ENCODE data around the gene NEK1. TPM values are rescaled to one million over a fixed set of nuclear protein-coding genes. Genes with fewer than 3 reads are reported as not detected.
"Not testable (repeated sequence)": the region's sequence is repeated elsewhere in the genome, so short reads cannot be mapped to it uniquely, and the experiment has no call there.

The NEK1 gene
- polyA plus RNA-seq, 1 donor (not counting 4 experiments of a cell fraction or from before 2014, with no cell fraction given): 7.8 TPM

GRCh38 chr4:169436734-169437133 lies 175.6 kb downstream of the NEK1 start:
- Histone ChIP-seq H3K4me3 (ENCODE audit: control insufficient read depth in 2 of 3, extremely low read depth in 1 of 3, insufficient read depth in 2 of 3, low read depth in 1 of 3, low read length in 3 of 3) (no peak overlapping the region), H3K27me3 (ENCODE audit: control insufficient read depth, extremely low read depth, insufficient read depth, low read length) (no peaks in the 10 kb centered on the region), H3K9me3 (ENCODE audit: control insufficient read depth, low read depth, low read length) (no peaks in the 10 kb centered on the region), H3K9me1 (ENCODE audit: control insufficient read depth, extremely low read depth, insufficient read depth, low read length) (no peaks in the 10 kb centered on the region), H2AFZ (ENCODE audit: control insufficient read depth, low read length) (no peak overlapping the region), H3K4me2 (ENCODE audit: control insufficient read depth, extremely low read depth, insufficient read depth, low read depth, low read length) (no peak overlapping the region), H3K27ac (ENCODE audit: control insufficient read depth, insufficient read depth, low read length) (no peak overlapping the region), H4K20me1 (ENCODE audit: control insufficient read depth, extremely low read depth, insufficient read depth, low read length) (no peaks in the 10 kb centered on the region), H3K9ac (ENCODE audit: control insufficient read depth, extremely low read depth, insufficient read depth, low read length) (no peak overlapping the region), H3K36me3 (ENCODE audit: control insufficient read depth in 2 of 2, extremely low read depth in 1 of 2, insufficient read depth in 2 of 2, low read length in 2 of 2) (no peaks in the 10 kb centered on the region), H3K79me2 (ENCODE audit: control insufficient read depth, insufficient read depth, low read length) (no peaks in the 10 kb centered on the region), H3K4me1 (ENCODE audit: control insufficient read depth, extremely low read depth, insufficient read depth, low read length) (no peaks in the 10 kb centered on the region)
- no peak for DNase-seq (ENCODE audit: low read depth, low spot score)
- no peak for TF ChIP-seq EZH2 (IDR thresholded peaks at IDR 0.05; ENCODE audit: low read length)
- TF ChIP-seq, protein P1, sequence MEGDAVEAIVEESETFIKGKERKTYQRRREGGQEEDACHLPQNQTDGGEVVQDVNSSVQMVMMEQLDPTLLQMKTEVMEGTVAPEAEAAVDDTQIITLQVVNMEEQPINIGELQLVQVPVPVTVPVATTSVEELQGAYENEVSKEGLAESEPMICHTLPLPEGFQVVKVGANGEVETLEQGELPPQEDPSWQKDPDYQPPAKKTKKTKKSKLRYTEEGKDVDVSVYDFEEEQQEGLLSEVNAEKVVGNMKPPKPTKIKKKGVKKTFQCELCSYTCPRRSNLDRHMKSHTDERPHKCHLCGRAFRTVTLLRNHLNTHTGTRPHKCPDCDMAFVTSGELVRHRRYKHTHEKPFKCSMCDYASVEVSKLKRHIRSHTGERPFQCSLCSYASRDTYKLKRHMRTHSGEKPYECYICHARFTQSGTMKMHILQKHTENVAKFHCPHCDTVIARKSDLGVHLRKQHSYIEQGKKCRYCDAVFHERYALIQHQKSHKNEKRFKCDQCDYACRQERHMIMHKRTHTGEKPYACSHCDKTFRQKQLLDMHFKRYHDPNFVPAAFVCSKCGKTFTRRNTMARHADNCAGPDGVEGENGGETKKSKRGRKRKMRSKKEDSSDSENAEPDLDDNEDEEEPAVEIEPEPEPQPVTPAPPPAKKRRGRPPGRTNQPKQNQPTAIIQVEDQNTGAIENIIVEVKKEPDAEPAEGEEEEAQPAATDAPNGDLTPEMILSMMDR (optimal IDR thresholded peaks at IDR 0.05 in 1 of 3, IDR thresholded peaks at IDR 0.05 in 1 of 3, conservative IDR thresholded peaks at IDR 0.05 in 1 of 3; ENCODE audit: extremely low read depth in 1 of 3, insufficient read depth in 2 of 3, low read length in 3 of 3): no peak
- dilution Hi-C loops (cut with MboI; ENCODE audit: extremely low pct_ligation_motif_present, low sequenced_read_pairs): no loop called here
- FAIRE-seq: no peak

DNA sequence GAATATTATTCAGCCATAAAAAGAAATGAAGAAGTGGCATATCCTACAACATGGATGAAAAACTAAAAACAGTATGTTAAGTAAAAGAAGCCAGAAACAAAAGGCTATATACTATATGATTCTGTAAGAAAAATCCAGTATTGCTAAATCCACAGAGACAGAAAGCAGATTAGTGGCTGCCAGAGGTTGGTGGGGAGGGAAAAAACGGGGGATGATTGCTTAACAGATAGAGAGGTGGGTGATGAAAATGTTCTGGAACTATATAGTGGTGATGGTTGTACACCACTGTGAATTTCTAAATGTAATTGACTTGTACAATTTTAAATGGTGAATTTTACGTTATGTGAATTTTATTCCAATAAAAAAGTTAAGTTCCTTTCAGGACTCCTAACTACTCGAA lies 184.0 kb downstream of the NEK1 start:
- Histone ChIP-seq H3K4me2 (ENCODE audit: control insufficient read depth, extremely low read depth, insufficient read depth, low read depth, low read length) (no peak overlapping the region), H4K20me1 (ENCODE audit: control insufficient read depth, extremely low read depth, insufficient read depth, low read length) (no peaks in the 10 kb centered on the region), H3K27me3 (ENCODE audit: control insufficient read depth, extremely low read depth, insufficient read depth, low read length) (no peaks in the 10 kb centered on the region), H3K9me3 (ENCODE audit: control insufficient read depth, low read depth, low read length) (no peaks in the 10 kb centered on the region), H3K4me1 (ENCODE audit: control insufficient read depth, extremely low read depth, insufficient read depth, low read length) (no peaks in the 10 kb centered on the region), H3K9me1 (ENCODE audit: control insufficient read depth, extremely low read depth, insufficient read depth, low read length) (no peaks in the 10 kb centered on the region), H3K27ac (ENCODE audit: control insufficient read depth, insufficient read depth, low read length) (no peak overlapping the region), H3K4me3 (ENCODE audit: control insufficient read depth in 2 of 3, extremely low read depth in 1 of 3, insufficient read depth in 2 of 3, low read depth in 1 of 3, low read length in 3 of 3) (no peak overlapping the region), H2AFZ (ENCODE audit: control insufficient read depth, low read length) (no peak overlapping the region), H3K9ac (ENCODE audit: control insufficient read depth, extremely low read depth, insufficient read depth, low read length) (no peak overlapping the region), H3K36me3 (ENCODE audit: control insufficient read depth in 2 of 2, extremely low read depth in 1 of 2, insufficient read depth in 2 of 2, low read length in 2 of 2) (peaks cover 0 to 2% of the 10 kb centered on the region in 2 experiments), H3K79me2 (ENCODE audit: control insufficient read depth, insufficient read depth, low read length) (no peaks in the 10 kb centered on the region)
- no peak for FAIRE-seq
- DNase-seq (ENCODE audit: low read depth, low spot score): no peak
- TF ChIP-seq, protein P1 (optimal IDR thresholded peaks at IDR 0.05 in 1 of 3, IDR thresholded peaks at IDR 0.05 in 1 of 3, conservative IDR thresholded peaks at IDR 0.05 in 1 of 3; ENCODE audit: extremely low read depth in 1 of 3, insufficient read depth in 2 of 3, low read length in 3 of 3): no peak
- no peak for TF ChIP-seq EZH2 (IDR thresholded peaks at IDR 0.05; ENCODE audit: low read length)
- dilution Hi-C loops (cut with MboI; ENCODE audit: extremely low pct_ligation_motif_present, low sequenced_read_pairs): no loop called here

- H3K27me3 ChIP-seq (ENCODE audit: control insufficient read depth, extremely low read depth, insufficient read depth, low read length); H3K79me2 ChIP-seq (ENCODE audit: control insufficient read depth, insufficient read depth, low read length); H3K4me3 ChIP-seq (ENCODE audit: control insufficient read depth in 2 of 3, extremely low read depth in 1 of 3, insufficient read depth in 2 of 3, low read depth in 1 of 3, low read length in 3 of 3); H3K9ac ChIP-seq (ENCODE audit: control insufficient read depth, extremely low read depth, insufficient read depth, low read length); H3K27ac ChIP-seq (ENCODE audit: control insufficient read depth, insufficient read depth, low read length); H3K4me1 ChIP-seq (ENCODE audit: control insufficient read depth, extremely low read depth, insufficient read depth, low read length); H4K20me1 ChIP-seq (ENCODE audit: control insufficient read depth, extremely low read depth, insufficient read depth, low read length); FAIRE-seq; H3K9me3 ChIP-seq (ENCODE audit: control insufficient read depth, low read depth, low read length); H3K36me3 ChIP-seq (ENCODE audit: control insufficient read depth in 2 of 2, extremely low read depth in 1 of 2, insufficient read depth in 2 of 2, low read length in 2 of 2); H2AFZ ChIP-seq (ENCODE audit: control insufficient read depth, low read length); DNase-seq (ENCODE audit: low read depth, low spot score); H3K4me2 ChIP-seq (ENCODE audit: control insufficient read depth, extremely low read depth, insufficient read depth, low read depth, low read length); H3K9me1 ChIP-seq (ENCODE audit: control insufficient read depth, extremely low read depth, insufficient read depth, low read length); dilution Hi-C loops (cut with MboI; ENCODE audit: extremely low pct_ligation_motif_present, low sequenced_read_pairs): not testable (repeated sequence)
Observed at GRCh38 chr4:169427727-169428126, 184.7 kb downstream of the NEK1 start.

Data from keratinocyte (primary cell).